Endothelial cell (in vitro differentiated cells): ENCODE data around the gene CHCHD3. TPM values are rescaled to one million over a fixed set of nuclear protein-coding genes. Genes with fewer than 3 reads are reported as not detected.

Experiments
- DNase-seq: peaks from one replicate; pipeline ENCODE4 v3.0.0; 2021; ENCODE audit warnings: low spot score
- H3K27ac Mint-ChIP-seq: one replicate; pipeline ENCODE4 v1.8.0; 2021; ENCODE audit warnings: mixed read lengths, inconsistent platforms; ENCODE audit not compliant: unreplicated experiment
- H3K27me3 Mint-ChIP-seq: one replicate; pipeline ENCODE4 v1.8.0; 2021; ENCODE audit warnings: mild to moderate bottlenecking, moderate library complexity, mixed read lengths, inconsistent platforms; ENCODE audit not compliant: unreplicated experiment
- H3K36me3 Mint-ChIP-seq: one replicate; pipeline ENCODE4 v1.8.0; 2021; ENCODE audit warnings: mild to moderate bottlenecking, low read depth, mixed read lengths, inconsistent platforms; ENCODE audit not compliant: unreplicated experiment
- H3K4me1 Mint-ChIP-seq: one replicate; pipeline ENCODE4 v1.8.0; 2021; ENCODE audit warnings: mild to moderate bottlenecking, mixed read lengths, inconsistent platforms; ENCODE audit not compliant: unreplicated experiment
- H3K4me3 Mint-ChIP-seq: one replicate; pipeline ENCODE4 v1.8.0; 2021; ENCODE audit warnings: mild to moderate bottlenecking, mixed read lengths, inconsistent platforms; ENCODE audit not compliant: unreplicated experiment
- H3K9me3 Mint-ChIP-seq: one replicate; pipeline ENCODE4 v1.8.0; 2021; ENCODE audit warnings: mixed read lengths, inconsistent platforms; ENCODE audit not compliant: unreplicated experiment
- CTCF ChIP-seq: fragments of 200-600 bp; sonication (generic); IDR thresholded peaks from one replicate; pipeline ENCODE4 v1.5.0; 2021; ENCODE audit warnings: antibody characterized with exemption; ENCODE audit not compliant: unreplicated experiment
- total RNA-seq: library from RNA; stranded (reverse); fragmentation: NEBNext Ultra II Directional; extraction: Animal tissue kit (Norgen Biotek cat#: 25700); gene quantifications from one replicate; pipeline ENCODE4 v1.2.1, GENCODE V29; 2021; ENCODE audit not compliant: unreplicated experiment

Gene CHCHD3
- total RNA-seq, 1 donor from 2014 or later = 55.6 TPM

- Mint-ChIP-seq H3K9me3 (no peaks in the 10 kb centered on the region), H3K27ac (no peak overlapping the region), H3K4me1 (no peaks in the 10 kb centered on the region)
Observed at GRCh38 chr7:132881317-132881716, 200.6 kb downstream of the CHCHD3 start.

GRCh38 chr7:132879579-132879978 lies 202.3 kb downstream of the CHCHD3 start:
- no peak for DNase-seq
- Mint-ChIP-seq H3K36me3 (no peaks in the 10 kb centered on the region), H3K4me3 (no peak overlapping the region), H3K27ac (no peak overlapping the region), H3K4me1 (no peaks in the 10 kb centered on the region), H3K27me3 (peaks cover 2% of the 10 kb centered on the region), H3K9me3 (no peaks in the 10 kb centered on the region)
- no peak for TF ChIP-seq CTCF

More at GRCh38 chr7:132881317-132881716, 200.6 kb downstream of the CHCHD3 start:
- H3K27me3 Mint-ChIP-seq = peaks cover 2% of the 10 kb centered on the region
- DNase-seq = no peak
- no peaks in the 10 kb centered on the region for H3K36me3 Mint-ChIP-seq
- no peak for TF ChIP-seq CTCF
- H3K4me3 Mint-ChIP-seq = no peak overlapping the region

- no peak overlapping the region for H3K4me3 Mint-ChIP-seq
- no peaks in the 10 kb centered on the region for H3K4me1 Mint-ChIP-seq
- no peaks in the 10 kb centered on the region for H3K36me3 Mint-ChIP-seq
- no peak for DNase-seq
- TF ChIP-seq CTCF = no peak
- H3K27me3 Mint-ChIP-seq = no peaks in the 10 kb centered on the region
- H3K27ac Mint-ChIP-seq = no peak overlapping the region
- H3K9me3 Mint-ChIP-seq = no peaks in the 10 kb centered on the region
Observed at GRCh38 chr7:132878204-132878919, 203.5 kb downstream of the CHCHD3 start.

GRCh38 chr7:132877573-132877972 lies 204.3 kb downstream of the CHCHD3 start:
- no peak for TF ChIP-seq CTCF
- no peak for DNase-seq
- Mint-ChIP-seq H3K9me3 (no peaks in the 10 kb centered on the region), H3K27ac (peak overlapping the region; percentile 32), H3K36me3 (no peaks in the 10 kb centered on the region), H3K27me3 (no peaks in the 10 kb centered on the region), H3K4me1 (no peaks in the 10 kb centered on the region), H3K4me3 (no peak overlapping the region)

GRCh38 chr7:132876576-132876975 lies 205.3 kb downstream of the CHCHD3 start:
- Mint-ChIP-seq H3K9me3 (no peaks in the 10 kb centered on the region), H3K27ac (no peak overlapping the region), H3K4me3 (no peak overlapping the region)

More at GRCh38 chr7:132876576-132876975, 205.3 kb downstream of the CHCHD3 start:
- no peak for DNase-seq
- Mint-ChIP-seq H3K36me3 (no peaks in the 10 kb centered on the region), H3K27me3 (no peaks in the 10 kb centered on the region), H3K4me1 (no peaks in the 10 kb centered on the region)
- TF ChIP-seq CTCF = no peak
